ENCODE results near the gene HEG1.
A peak's percentile ranks its signal among the peaks of the same experiment; 100 is the strongest.

HEG1 gene

DNA sequence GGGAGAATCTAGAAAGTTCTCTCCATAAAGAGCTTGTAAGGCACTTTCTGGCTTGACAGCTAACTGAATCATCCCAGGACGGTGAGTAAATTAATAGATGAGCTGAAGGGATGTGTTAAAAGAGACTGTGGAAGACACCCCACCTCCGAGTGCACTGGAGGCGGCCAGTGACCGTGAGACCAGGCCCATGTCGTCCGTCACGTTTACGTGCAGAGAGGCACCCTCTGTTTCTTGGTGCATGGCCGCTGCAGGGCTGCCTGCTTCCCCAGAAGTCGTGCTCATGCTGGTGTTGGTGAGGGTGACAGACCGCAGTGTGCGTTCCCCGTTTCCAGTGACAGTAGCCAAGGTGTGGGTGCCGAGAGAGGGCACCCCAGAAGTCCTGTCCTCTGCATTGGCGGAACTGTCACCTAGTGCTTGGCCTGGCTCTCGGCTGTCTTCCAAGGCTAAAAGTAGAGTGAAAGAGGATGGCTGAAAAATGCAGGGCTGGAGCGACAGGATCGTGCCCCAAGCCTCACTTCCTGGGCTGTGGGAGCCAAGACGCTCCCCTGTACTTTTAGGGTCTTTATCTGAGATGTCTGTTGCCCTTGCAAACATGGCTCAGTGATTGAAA is 41.1 kb downstream of the HEG1 start:
- no peak for DNase-seq (ENCODE audit: low read depth)

DNA sequence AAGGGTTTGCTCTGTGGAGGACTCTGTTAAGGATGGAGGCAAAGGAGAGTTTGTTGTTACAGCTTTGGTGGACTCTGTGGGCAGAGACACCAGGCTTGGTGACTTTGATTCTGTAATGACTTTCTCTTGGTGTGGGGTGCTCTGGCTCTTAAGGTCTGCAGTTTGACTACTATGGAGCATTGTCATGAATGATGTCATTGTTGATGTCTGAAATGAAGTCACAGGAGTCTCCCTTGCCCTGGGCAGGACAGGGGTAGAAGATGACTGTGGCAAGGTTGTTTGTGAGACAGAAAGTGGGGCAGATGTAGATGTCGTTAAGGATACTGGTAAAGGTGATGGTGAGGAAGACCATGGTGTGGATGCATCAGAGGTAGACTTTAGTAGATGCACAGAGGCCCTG is 42.7 kb downstream of the HEG1 start:
- no peak for DNase-seq (ENCODE audit: low read depth)

DNA sequence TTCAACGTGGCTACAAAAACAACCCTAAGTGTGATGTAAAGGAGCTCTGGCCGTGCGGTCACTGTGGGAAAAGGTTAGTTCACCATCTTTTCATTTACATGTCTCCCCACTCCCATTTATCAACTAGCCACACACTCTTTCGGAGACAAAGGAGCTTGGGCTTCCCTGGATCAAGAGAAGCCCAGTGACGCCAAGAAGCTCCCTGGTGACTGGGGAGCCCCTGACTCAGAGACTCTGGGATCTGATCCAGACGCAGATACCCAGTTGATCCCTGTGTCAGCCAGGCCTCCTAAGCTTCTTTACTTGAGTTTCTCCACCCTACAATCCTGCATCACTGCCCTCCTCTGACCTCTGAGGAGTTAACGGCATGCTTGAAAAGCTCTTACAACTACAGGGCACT is 43.9 kb downstream of the HEG1 start:
- DNase-seq (ENCODE audit: low read depth) = peak; percentile 14

DNA sequence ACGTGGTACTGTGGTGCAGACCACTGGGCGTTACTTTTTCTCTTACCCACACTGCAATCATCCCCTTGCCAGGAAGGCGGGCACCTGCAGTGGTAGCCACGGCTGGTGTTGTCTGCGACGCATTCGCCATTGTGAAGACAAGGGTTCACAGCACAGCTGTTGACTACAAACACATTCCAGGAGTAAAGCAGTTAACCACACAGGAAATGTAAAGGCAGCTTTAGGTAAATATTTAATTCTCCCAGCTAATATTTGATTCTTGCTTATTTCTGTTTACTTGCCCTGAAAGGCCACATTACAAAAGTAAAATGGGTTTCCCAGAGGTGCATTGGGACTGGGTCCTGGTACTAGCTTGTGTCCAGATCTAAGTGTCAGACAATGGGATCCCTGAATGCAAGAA is 45.4 kb downstream of the HEG1 start:
- DNase-seq (ENCODE audit: low read depth) = no peak

DNA sequence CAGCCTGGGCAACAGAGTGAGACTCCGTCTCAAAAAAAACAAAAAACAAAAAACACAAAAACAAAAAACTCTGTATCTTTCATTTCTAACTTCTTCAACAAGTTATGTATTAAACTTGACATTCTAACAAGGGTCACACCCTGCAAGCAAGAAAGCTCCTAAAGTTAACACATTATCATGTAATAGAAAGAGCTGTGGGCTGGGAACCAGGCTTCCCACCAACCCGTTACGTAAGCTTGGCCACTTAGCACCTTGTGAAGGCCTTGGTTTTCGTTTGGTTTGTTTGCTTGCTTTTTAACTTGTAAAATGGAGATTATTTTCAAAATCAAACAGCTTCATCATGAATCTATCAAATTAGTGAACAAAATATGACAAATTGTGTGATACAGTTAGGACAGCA is 47.0 kb downstream of the HEG1 start:
- DNase-seq (ENCODE audit: low read depth) = no peak

DNA sequence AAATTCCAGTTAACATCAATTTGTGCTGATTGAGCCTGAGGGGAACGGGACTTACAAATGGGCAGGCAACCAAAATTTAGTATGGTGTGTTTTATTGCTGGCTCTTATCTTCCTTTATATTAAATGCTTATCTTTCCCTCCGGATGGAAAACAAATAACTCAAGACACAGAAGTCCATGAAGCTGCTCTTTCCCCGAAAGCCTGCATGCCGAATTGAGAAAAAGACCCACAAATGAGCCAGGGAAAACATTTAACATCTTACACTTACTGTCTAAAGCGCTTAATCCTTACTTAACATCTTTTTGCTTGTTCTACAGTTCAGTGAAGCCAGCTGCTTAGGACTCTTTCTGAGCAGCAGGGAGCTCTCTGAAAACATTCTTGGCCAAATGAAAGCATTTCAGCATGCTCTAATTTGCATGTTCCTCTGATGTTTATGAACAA is 49.5 kb downstream of the HEG1 start:
- no peak for DNase-seq (ENCODE audit: low read depth)

DNA sequence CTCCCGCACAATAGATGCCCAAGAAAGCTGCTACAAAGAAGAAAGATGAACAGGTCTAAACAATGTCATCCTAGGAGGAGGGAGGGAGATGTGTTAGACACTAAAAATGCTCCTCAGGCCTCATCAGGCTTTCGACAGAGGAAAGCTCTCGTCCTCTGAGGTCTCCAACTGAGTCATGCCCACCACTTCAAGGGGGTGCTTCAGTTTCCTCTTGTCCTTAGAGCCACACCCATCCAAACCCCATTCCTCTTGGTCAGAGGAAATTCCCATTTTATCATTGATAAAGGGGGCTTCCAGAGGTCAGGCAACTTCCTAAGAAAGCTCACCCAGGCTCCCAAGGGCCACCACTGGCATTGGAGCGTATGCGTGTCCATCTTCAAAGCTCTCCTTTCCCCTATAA is 50.1 kb downstream of the HEG1 start:
- no peak for DNase-seq (ENCODE audit: low read depth)

DNA sequence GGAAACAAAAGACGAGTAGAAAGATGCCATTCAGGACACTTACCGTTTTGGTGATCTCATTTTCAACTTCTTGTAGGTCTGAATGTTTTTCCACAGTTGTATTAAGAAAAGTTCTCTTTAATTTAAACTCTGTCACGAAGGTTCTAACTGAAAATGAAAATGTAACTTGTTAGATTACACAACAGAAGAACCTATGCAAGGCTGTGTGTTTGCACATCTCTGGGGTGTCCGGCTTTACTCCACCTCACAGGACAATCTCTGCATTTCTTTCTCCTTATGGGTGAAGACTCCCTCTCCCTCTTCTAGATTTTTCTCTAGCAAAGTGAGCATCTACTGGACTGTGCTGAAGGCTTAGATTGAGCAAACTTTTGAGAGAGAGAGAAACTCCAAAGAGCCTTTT is 50.6 kb downstream of the HEG1 start:
- no peak for DNase-seq (ENCODE audit: low read depth)

DNA sequence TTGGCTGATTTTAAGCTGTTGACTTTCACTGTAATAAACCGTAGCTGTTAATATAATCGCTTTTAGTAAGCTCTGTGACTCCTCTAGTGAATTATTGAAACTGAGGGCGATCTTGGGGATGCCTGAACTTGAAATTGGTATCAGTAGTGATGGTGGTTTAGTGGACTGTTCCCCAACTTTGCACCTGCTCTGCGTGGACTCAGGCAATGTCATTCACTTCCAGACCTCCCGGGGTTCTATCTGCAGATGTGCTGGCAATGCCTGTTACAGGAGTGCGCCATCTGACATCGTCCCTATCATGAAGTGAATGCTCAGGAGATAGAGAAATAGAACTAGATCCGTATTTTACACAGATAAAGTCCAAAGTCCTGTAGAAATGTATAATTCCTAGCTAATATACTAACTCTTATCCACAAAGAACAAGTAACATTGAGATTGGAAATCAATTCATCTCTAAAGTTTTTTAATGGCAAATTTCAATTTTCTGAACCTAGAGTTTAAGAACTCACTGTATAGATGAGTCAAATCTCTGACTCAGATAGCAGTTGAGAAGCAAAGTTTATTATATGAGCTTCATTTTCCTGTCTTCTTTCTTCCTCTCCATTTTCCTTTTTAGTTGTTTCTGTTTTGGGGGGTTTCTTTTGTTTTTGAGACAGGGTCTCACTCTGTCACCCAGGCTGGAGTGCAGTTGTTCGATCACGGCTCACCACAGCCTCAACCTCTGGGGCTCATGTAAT is 51.8 kb downstream of the HEG1 start:
- DNase-seq (ENCODE audit: low read depth) = no peak

DNA sequence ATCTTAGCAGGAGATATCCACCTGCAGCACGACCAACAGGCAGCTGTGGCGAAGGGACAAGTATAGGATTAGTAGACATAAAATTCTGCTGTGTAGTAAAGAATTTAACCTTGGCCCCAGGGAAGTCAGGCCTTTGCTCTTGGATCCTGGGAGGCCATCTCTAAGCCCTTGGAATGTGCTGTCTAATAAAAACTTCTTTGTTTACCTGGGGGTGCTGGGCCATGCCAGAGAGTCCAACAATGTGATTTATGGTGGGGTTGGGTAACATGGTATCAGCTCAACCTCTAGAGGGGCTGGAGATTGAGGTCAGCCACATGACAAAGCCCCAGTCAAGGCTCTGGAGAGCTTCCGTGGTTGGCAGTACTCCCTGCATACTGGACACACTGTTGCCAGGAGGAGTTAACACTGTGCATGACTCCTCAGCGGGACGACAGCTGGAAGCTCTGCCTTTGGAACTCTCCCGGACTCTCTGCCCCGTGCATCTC is 52.4 kb downstream of the HEG1 start:
- DNase-seq (ENCODE audit: low read depth) = no peak

DNA sequence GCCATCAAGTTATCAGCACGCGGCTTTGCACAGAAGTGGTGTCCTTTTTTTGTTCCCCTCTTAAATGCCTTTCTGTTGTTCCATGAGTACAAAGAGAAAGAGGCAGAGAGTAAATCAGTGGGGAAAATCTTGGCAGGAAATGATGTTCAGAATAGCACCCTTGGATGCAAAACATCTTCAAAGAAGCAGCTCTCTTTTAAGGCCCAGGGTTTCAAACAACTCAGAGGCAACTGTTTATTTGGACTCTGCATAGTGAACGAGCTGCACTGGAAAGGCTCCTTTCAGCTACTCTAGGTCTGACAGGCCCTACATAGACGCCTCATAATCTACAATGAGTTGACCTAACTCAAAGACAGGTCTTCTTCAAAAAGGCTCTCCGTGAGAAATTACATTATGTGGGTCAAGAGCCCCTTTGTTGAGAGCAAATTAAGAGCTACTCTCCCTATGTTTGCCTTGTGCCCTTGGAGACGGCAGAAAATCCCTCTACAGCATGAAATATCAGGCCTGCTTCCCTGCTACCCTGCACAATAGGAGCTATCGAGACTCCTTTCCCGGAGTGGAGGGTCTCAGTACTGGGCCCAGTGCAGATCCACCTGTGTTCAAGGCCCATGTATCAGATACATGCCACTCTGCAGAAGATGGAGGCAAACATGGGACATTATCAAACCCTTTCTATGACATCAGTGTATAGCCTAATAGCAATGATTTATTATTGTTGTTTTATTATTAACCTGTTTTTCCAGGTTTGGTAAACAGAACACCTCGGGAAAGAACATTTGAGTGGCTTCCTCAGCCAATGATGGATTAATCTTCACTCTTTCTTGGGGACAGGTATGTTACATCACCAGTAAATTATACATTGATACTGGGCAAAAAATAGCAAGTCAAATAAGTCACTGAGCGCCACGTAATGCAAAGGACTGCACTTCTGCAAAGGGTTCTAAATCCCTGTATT is 53.1 kb downstream of the HEG1 start:
- no peak for DNase-seq (ENCODE audit: low read depth)

DNA sequence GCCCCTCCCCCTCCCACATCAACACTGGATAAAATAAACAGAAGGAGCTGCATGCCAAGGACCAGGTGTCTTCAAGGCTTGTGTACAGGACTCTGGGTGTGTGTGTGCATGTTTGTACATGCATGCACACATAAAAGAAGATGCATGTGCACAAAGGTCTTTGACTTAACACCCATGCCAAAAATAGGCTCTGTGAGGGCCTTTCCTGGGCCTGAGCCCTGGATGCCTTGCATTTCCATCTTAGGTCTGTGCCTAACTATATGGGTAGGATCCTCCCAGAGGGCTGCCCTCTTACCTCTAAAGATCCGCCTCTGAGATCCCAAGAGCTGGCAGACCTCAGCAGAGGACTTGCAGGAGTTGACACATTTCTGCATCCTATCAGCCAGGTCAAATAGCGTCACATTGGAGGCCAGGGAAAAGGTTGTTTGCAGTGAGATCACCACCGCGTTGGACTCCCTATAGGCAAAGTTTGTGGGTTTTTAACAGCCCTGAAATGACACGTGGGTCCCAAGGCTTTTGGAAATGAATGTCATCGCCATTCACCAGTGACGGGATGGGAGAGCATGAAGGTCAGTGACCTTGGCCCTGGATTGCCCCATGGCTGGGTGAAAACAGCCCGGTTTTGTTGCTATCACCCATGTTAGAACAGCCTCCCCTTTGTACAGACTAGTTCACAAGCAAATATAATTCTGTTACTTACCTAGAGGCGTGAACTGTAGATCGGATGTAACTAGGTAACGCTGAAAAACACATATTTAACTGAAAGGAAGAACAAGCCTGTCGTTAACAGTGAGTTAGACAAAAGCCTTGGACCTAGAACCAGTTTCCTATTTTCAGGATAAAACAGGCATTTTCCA is 54.0 kb downstream of the HEG1 start:
- no peak for DNase-seq (ENCODE audit: low read depth)

DNA sequence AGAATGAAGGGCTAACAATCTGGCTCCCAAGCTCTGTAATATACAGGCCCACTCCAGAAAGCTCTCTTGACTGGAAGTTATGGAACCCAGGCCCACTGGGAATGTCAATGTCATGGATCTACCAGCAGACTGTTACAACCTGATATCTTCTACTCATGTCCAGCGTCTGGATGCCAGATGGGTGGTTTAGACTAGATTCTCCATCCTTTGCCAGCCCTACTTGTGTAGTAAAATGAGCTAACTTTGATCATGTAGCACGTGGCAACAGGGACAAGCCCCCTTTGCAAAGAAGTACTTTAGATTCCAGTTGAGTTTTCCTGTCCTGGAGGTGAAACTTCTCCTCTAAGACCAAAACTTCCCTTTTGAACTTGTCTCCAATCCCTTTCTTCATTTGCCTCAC is 55.1 kb downstream of the HEG1 start:
- DNase-seq (ENCODE audit: low read depth) = no peak

DNA sequence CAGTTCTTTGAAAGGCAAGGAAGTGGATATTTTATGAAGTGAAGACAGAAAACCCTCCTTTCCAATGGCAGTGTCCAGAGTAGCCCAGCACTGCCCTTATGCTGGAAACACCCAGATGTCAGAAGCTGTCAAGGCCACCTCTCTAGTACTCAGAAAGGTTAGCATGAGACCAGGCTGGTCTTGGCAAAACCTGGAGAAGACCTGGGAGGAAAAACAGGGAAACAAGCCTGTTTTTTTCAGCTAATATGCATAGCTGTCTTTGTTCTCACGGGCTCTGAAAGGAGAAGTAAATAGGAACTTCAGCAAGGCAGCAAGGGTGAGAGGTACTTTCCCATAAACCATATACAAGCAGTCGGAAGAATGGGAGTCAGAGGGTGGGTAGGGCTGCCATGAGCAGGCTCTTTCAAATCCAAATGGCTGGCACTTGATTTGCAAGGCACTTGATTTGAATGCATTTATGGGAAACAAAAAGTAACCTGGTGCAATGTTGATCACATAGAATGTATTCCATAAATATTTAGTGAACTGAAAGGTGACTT is 55.8 kb downstream of the HEG1 start:
- DNase-seq (ENCODE audit: low read depth) = no peak

DNA sequence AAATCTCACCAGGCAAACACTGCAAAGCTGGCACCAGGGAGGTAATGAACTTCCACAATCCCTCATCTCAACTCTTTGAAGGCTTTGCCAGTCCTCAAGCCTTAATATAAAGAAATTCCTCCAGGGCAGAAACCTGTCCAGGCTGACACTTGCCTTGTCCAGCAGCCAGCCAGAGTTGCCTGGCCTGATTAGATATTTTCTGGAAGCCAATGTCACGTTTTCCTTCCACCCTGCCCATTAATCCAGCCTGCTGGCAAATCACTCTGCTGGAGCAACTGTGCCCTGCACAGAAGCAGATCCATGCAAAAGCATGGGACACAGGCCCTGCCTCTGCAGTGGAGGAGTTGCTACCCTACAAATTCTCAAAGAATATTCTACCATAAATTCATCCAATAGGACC is 56.5 kb downstream of the HEG1 start:
- DNase-seq (ENCODE audit: low read depth) = no peak

DNA sequence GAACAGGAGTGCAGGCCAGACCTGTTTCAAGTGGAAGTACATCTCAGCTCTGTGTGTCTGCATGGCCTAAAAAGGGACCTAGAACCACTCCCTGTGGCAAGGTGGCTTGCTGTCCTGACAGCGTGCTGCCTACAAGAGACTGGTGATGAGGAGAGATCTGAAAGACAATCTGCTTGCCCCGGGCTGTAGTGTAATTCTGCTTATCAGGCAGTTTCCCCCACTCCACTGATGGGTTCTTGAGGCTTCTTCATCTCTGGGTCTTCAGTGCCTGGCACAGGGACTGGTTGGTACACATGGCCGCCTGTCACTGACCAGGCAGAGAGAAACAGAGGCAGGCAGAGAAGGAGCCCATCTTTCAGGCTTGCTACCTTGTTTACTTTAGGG is 57.6 kb downstream of the HEG1 start:
- DNase-seq (ENCODE audit: low read depth) = no peak

DNA sequence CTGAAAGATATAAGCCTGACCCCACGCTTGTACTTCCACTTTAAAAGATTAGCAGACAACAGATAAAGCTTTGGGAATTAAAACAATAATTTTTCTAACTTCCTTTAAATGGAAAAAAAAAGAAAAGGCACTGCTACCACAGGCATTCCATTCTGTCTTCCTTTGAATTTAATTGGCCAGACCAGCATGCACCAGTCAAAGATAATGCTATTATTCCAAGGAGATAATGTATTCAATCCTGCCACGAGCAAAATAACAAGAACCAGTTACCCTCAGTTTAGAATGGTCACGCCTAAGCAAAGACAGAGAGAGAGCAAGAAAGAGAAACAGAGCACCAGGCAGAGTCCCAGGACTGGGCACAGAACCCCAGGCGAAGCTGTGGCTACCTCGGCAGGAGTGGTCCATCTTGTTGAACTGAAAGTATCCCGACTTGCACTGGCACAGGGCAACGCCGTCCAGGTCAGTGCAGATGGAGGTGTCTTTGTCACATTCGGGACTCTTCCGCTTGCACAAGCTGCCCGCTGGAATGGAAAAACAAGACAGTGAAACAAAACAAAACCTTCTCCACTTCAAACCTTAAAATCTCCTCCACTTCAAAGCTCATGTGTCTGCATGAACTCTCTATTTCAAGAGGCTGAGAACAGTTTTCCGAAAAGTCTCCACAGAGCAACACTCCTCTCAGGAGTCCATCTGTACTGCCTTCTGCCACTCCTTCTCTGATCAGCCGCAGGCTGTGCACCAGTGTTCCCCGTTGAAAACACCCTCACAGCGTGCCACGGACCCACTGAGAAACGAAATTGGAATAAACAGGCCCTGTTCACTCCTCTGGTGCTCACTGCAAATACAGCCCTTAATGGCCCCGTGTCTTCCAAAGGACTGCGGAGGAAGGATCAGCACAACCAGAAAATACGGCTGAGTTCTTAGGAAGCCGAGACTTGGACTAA is 58.2 kb downstream of the HEG1 start:
- no peak for DNase-seq (ENCODE audit: low read depth)

DNA sequence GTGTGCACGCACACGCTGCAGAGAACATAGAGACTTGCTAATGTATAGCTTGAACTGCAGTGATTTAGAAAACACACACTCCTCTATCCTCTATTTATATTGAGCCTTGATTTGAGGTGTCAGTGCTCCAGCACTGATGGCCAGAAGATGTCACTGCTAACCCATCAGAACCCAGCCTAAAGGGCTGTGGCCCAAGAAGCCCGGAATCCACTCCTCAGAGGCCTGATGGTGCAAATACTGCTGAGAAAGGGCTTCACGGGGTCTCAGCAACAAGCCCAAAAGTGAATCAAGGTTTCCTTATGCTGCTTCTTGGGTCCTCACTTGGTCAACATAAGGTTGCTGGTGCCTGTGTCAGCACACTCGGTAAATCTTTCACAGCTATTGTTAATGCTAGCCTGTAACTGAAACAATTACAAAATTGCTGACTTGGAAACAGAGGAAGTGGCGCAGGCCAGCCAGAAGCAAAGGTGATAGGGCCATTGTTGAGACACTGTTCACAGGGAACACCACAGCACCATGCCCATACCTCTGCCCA is 60.3 kb downstream of the HEG1 start:
- peak; percentile 55 for DNase-seq (ENCODE audit: low read depth)

DNA sequence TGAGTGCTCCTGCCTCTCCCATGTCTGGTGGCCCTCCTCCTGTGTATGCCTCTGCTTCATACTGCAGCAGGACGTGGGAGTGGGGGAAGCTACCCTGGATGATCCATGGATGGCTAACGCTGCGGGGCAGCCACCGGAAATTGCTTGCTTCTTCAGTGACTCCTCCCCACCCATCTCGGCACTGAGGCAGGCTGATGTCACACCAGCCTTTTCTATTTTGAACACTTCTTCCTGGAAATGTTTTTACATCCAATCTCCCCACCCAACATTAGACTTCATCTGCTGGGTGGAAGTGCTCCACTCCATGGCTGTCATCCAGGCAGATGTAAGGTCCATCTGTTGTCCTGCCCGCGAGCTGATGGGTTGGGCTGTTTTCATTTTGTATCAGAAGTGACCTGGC is 62.3 kb downstream of the HEG1 start:
- DNase-seq (ENCODE audit: low read depth) = no peak

DNA sequence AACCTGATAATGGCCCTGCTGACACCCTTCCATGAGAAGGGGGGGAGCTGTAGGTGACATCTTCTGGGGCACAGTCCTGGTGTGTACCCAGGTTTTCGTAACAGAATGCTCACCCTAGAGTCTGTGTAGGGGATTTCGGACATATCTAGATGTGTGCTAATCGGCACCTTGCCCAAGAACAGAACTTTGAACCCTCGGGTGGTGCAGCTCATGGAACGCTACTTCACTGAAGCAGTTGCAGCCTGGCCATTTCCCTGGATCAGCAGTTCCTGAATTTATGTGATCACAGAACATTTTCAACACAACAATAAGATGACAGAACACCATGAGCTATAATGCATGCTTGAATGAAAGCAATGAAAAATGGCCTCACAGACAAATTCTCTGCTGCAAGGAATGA is 63.8 kb downstream of the HEG1 start:
- no peak for DNase-seq (ENCODE audit: low read depth)
